Activated naive CD8-positive, alpha-beta T cell treated with anti-CD3 and anti-CD28 coated beads for 36 hours (primary cell): ENCODE data around the gene WIPI1. TPM values are rescaled to one million over a fixed set of nuclear protein-coding genes. Genes with fewer than 3 reads are reported as not detected.
A peak's percentile ranks its signal among the peaks of the same experiment; 100 is the strongest.

Experiments
- DNase-seq: peaks from one replicate; pipeline ENCODE4 v3.0.0; 2021
- H3K27ac Mint-ChIP-seq: one replicate; pipeline ENCODE4 v1.8.0; 2022; ENCODE audit warnings: mild to moderate bottlenecking, moderate library complexity, mixed read lengths
- H3K27me3 Mint-ChIP-seq: one replicate; pipeline ENCODE4 v1.8.0; 2022; ENCODE audit warnings: mild to moderate bottlenecking, mixed read lengths
- H3K36me3 Mint-ChIP-seq: one replicate; pipeline ENCODE4 v1.8.0; 2021; ENCODE audit warnings: mild to moderate bottlenecking, mixed read lengths
- H3K4me1 Mint-ChIP-seq: one replicate; pipeline ENCODE4 v1.8.0; 2021; ENCODE audit warnings: mixed read lengths
- H3K4me3 Mint-ChIP-seq: one replicate; pipeline ENCODE4 v1.8.0; 2022; ENCODE audit warnings: mild to moderate bottlenecking, moderate library complexity, mixed read lengths
- H3K9me3 Mint-ChIP-seq: one replicate; pipeline ENCODE4 v1.8.0; 2022; ENCODE audit warnings: mixed read lengths
- total RNA-seq, 2 experiments: library from RNA; stranded (reverse); gene quantifications; one replicate each; pipeline ENCODE4 v1.2.3, GENCODE V29; 2021

The WIPI1 gene
- total RNA-seq, 2 experiments from 2014 or later = 8.7 to 8.9 TPM

- no peaks in the 10 kb centered on the region for H3K9me3 Mint-ChIP-seq
Observed at GRCh38 chr17:68435876-68436842, 21.1 kb downstream of the WIPI1 start.

GRCh38 chr17:68435361-68435760 is 21.9 kb downstream of the WIPI1 start:
- H3K36me3 Mint-ChIP-seq = peaks cover 2% of the 10 kb centered on the region
- DNase-seq = no peak
- H3K27me3 Mint-ChIP-seq = no peaks in the 10 kb centered on the region
- H3K4me1 Mint-ChIP-seq = peaks cover 36% of the 10 kb centered on the region
- no peak overlapping the region for H3K4me3 Mint-ChIP-seq
- no peaks in the 10 kb centered on the region for H3K9me3 Mint-ChIP-seq
- H3K27ac Mint-ChIP-seq = no peak overlapping the region

More at GRCh38 chr17:68435876-68436842, 21.1 kb downstream of the WIPI1 start:
- peak; percentile 77 for DNase-seq
- Mint-ChIP-seq H3K36me3 (peaks cover 2% of the 10 kb centered on the region), H3K4me3 (peak overlapping the region; percentile 22), H3K27me3 (no peaks in the 10 kb centered on the region), H3K27ac (peak overlapping the region; percentile 79), H3K4me1 (peaks cover 41% of the 10 kb centered on the region)

- Mint-ChIP-seq H3K4me1 (peaks cover 33% of the 10 kb centered on the region), H3K27ac (no peak overlapping the region), H3K36me3 (peaks cover 2% of the 10 kb centered on the region), H3K4me3 (no peak overlapping the region), H3K27me3 (no peaks in the 10 kb centered on the region), H3K9me3 (no peaks in the 10 kb centered on the region)
- no peak for DNase-seq
Observed at GRCh38 chr17:68433911-68434508, 23.3 kb downstream of the WIPI1 start.

- no peak overlapping the region for H3K4me3 Mint-ChIP-seq
- no peaks in the 10 kb centered on the region for H3K27me3 Mint-ChIP-seq
- DNase-seq = no peak
- H3K36me3 Mint-ChIP-seq = peaks cover 2% of the 10 kb centered on the region
- peaks cover 31% of the 10 kb centered on the region for H3K4me1 Mint-ChIP-seq
- no peak overlapping the region for H3K27ac Mint-ChIP-seq
- H3K9me3 Mint-ChIP-seq = no peaks in the 10 kb centered on the region
Observed at GRCh38 chr17:68433211-68433610, 24.1 kb downstream of the WIPI1 start.

- H3K27me3 Mint-ChIP-seq = no peaks in the 10 kb centered on the region
- H3K4me3 Mint-ChIP-seq = no peak overlapping the region
- peaks cover 2% of the 10 kb centered on the region for H3K36me3 Mint-ChIP-seq
- H3K4me1 Mint-ChIP-seq = peaks cover 22% of the 10 kb centered on the region
- no peaks in the 10 kb centered on the region for H3K9me3 Mint-ChIP-seq
- DNase-seq = no peak
- H3K27ac Mint-ChIP-seq = no peak overlapping the region
Observed at GRCh38 chr17:68432086-68432864, 25.0 kb downstream of the WIPI1 start.

- H3K27ac Mint-ChIP-seq = no peak overlapping the region
- H3K36me3 Mint-ChIP-seq = peaks cover 2% of the 10 kb centered on the region
- H3K4me1 Mint-ChIP-seq = peaks cover 16% of the 10 kb centered on the region
- H3K9me3 Mint-ChIP-seq = no peaks in the 10 kb centered on the region
- H3K27me3 Mint-ChIP-seq = no peaks in the 10 kb centered on the region
- H3K4me3 Mint-ChIP-seq = no peak overlapping the region
- DNase-seq = peak; percentile 23
Observed at GRCh38 chr17:68431661-68432071, 25.6 kb downstream of the WIPI1 start.

GRCh38 chr17:68431045-68431608 is 26.2 kb downstream of the WIPI1 start:
- Mint-ChIP-seq H3K27ac (no peak overlapping the region), H3K27me3 (no peaks in the 10 kb centered on the region), H3K4me1 (peaks cover 11% of the 10 kb centered on the region), H3K9me3 (no peaks in the 10 kb centered on the region), H3K4me3 (no peak overlapping the region), H3K36me3 (peaks cover 2% of the 10 kb centered on the region)
- no peak for DNase-seq

DNA sequence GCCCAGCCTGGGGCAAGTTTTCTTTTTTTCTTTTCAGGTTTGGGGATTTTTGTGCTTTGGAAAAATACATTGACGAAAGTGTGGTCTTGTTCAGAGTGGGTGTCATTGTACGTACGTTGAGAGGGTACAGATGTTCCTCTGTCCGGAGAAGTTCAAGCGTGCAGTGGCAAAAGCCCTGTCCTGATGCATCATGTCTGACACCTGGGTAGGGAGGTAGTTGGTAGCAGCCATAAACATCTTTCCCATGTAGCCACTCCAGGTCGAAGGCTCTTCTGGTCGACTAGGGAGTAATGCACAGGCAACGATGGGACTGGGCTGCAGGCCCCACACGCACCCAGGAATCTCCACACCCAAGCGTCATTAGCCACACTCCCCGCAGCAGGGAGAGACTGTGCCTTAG is 27.4 kb downstream of the WIPI1 start:
- no peak for DNase-seq
- peaks cover 5% of the 10 kb centered on the region for H3K4me1 Mint-ChIP-seq
- H3K27ac Mint-ChIP-seq = no peak overlapping the region
- peaks cover 2% of the 10 kb centered on the region for H3K36me3 Mint-ChIP-seq
- H3K4me3 Mint-ChIP-seq = no peak overlapping the region
- H3K27me3 Mint-ChIP-seq = no peaks in the 10 kb centered on the region
- no peaks in the 10 kb centered on the region for H3K9me3 Mint-ChIP-seq

GRCh38 chr17:68428498-68429172 is 28.7 kb downstream of the WIPI1 start:
- DNase-seq = no peak
- Mint-ChIP-seq H3K9me3 (no peaks in the 10 kb centered on the region), H3K4me1 (peaks cover 5% of the 10 kb centered on the region), H3K36me3 (peaks cover 2% of the 10 kb centered on the region), H3K4me3 (no peak overlapping the region), H3K27ac (no peak overlapping the region), H3K27me3 (no peaks in the 10 kb centered on the region)

GRCh38 chr17:68427575-68427974 is 29.7 kb downstream of the WIPI1 start:
- Mint-ChIP-seq H3K27ac (no peak overlapping the region), H3K36me3 (peaks cover 2% of the 10 kb centered on the region), H3K27me3 (no peaks in the 10 kb centered on the region), H3K9me3 (no peaks in the 10 kb centered on the region), H3K4me1 (peaks cover 5% of the 10 kb centered on the region), H3K4me3 (no peak overlapping the region)
- no peak for DNase-seq

DNA sequence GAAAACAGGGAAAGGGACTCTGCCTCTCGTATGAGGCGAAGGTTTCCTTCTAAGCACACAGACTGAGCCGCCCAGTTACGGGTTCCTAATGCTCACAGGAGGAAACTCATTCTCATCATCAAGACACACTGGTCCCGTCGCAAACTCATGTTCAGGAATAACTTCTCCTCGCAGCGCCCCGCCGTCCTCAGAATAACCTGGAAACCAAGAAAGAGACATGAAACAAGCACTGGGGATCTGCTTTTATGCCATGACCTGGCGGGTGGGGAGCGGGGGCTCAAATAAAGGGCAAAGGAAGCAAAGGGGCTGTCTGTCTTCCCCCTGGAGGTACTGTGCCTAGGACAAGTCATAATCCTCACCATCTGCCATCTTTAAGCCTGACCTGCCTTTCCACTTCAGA is 31.3 kb downstream of the WIPI1 start:
- H3K4me3 Mint-ChIP-seq = no peak overlapping the region

GRCh38 chr17:68424861-68425260 is 32.4 kb downstream of the WIPI1 start:
- H3K27ac Mint-ChIP-seq = no peak overlapping the region
- no peaks in the 10 kb centered on the region for H3K9me3 Mint-ChIP-seq
- no peaks in the 10 kb centered on the region for H3K36me3 Mint-ChIP-seq
- H3K4me1 Mint-ChIP-seq = no peaks in the 10 kb centered on the region
- H3K27me3 Mint-ChIP-seq = no peaks in the 10 kb centered on the region
- DNase-seq = no peak
- H3K4me3 Mint-ChIP-seq = no peak overlapping the region

More for the DNA sequence above, 31.3 kb downstream of the WIPI1 start:
- no peak for DNase-seq
- Mint-ChIP-seq H3K4me1 (no peaks in the 10 kb centered on the region), H3K9me3 (no peaks in the 10 kb centered on the region), H3K27me3 (no peaks in the 10 kb centered on the region), H3K27ac (no peak overlapping the region), H3K36me3 (no peaks in the 10 kb centered on the region)

- H3K27ac Mint-ChIP-seq = no peak overlapping the region
- H3K4me1 Mint-ChIP-seq = no peaks in the 10 kb centered on the region
- H3K36me3 Mint-ChIP-seq = no peaks in the 10 kb centered on the region
- no peaks in the 10 kb centered on the region for H3K27me3 Mint-ChIP-seq
- DNase-seq = no peak
- H3K4me3 Mint-ChIP-seq = no peak overlapping the region
- no peaks in the 10 kb centered on the region for H3K9me3 Mint-ChIP-seq
Observed at GRCh38 chr17:68424203-68424602, 33.1 kb downstream of the WIPI1 start.

- no peak for DNase-seq
- Mint-ChIP-seq H3K4me3 (no peak overlapping the region), H3K4me1 (no peaks in the 10 kb centered on the region), H3K27me3 (no peaks in the 10 kb centered on the region), H3K9me3 (no peaks in the 10 kb centered on the region), H3K27ac (no peak overlapping the region), H3K36me3 (no peaks in the 10 kb centered on the region)
Observed at GRCh38 chr17:68423251-68423650, 34.0 kb downstream of the WIPI1 start.
